Endothelial cell (in vitro differentiated cells): ENCODE results near the gene DAPP1. TPM values are rescaled to one million over a fixed set of nuclear protein-coding genes. Genes with fewer than 3 reads are reported as not detected.

ENCODE experiments used
- DNase-seq: peaks from one replicate; pipeline ENCODE4 v3.0.0; 2021; ENCODE audit warnings: low spot score
- H3K27ac Mint-ChIP-seq: one replicate; pipeline ENCODE4 v1.8.0; 2021; ENCODE audit warnings: mixed read lengths, inconsistent platforms; ENCODE audit not compliant: unreplicated experiment
- H3K27me3 Mint-ChIP-seq: one replicate; pipeline ENCODE4 v1.8.0; 2021; ENCODE audit warnings: mild to moderate bottlenecking, moderate library complexity, mixed read lengths, inconsistent platforms; ENCODE audit not compliant: unreplicated experiment
- H3K36me3 Mint-ChIP-seq: one replicate; pipeline ENCODE4 v1.8.0; 2021; ENCODE audit warnings: mild to moderate bottlenecking, low read depth, mixed read lengths, inconsistent platforms; ENCODE audit not compliant: unreplicated experiment
- H3K4me1 Mint-ChIP-seq: one replicate; pipeline ENCODE4 v1.8.0; 2021; ENCODE audit warnings: mild to moderate bottlenecking, mixed read lengths, inconsistent platforms; ENCODE audit not compliant: unreplicated experiment
- H3K4me3 Mint-ChIP-seq: one replicate; pipeline ENCODE4 v1.8.0; 2021; ENCODE audit warnings: mild to moderate bottlenecking, mixed read lengths, inconsistent platforms; ENCODE audit not compliant: unreplicated experiment
- H3K9me3 Mint-ChIP-seq: one replicate; pipeline ENCODE4 v1.8.0; 2021; ENCODE audit warnings: mixed read lengths, inconsistent platforms; ENCODE audit not compliant: unreplicated experiment
- CTCF ChIP-seq: fragments of 200-600 bp; sonication (generic); IDR thresholded peaks from one replicate; pipeline ENCODE4 v1.5.0; 2021; ENCODE audit warnings: antibody characterized with exemption; ENCODE audit not compliant: unreplicated experiment
- total RNA-seq: library from RNA; stranded (reverse); fragmentation: NEBNext Ultra II Directional; extraction: Animal tissue kit (Norgen Biotek cat#: 25700); gene quantifications from one replicate; pipeline ENCODE4 v1.2.1, GENCODE V29; 2021; ENCODE audit not compliant: unreplicated experiment

DAPP1 gene
- total RNA-seq, 1 donor from 2014 or later = not detected

- no peak for DNase-seq
- no peak overlapping the region for H3K4me3 Mint-ChIP-seq
- H3K9me3 Mint-ChIP-seq = no peaks in the 10 kb centered on the region
- no peaks in the 10 kb centered on the region for H3K4me1 Mint-ChIP-seq
- no peak overlapping the region for H3K27ac Mint-ChIP-seq
- H3K36me3 Mint-ChIP-seq = no peaks in the 10 kb centered on the region
- no peak for TF ChIP-seq CTCF
- H3K27me3 Mint-ChIP-seq = no peaks in the 10 kb centered on the region
Measured at GRCh38 chr4:99835942-99836341, 19.3 kb downstream of the DAPP1 start.

- H3K36me3 Mint-ChIP-seq = no peaks in the 10 kb centered on the region
- DNase-seq = no peak
Measured at GRCh38 chr4:99838927-99839326, 22.3 kb downstream of the DAPP1 start.

GRCh38 chr4:99841129-99841528 is 24.5 kb downstream of the DAPP1 start:
- H3K36me3 Mint-ChIP-seq = no peaks in the 10 kb centered on the region
- H3K4me3 Mint-ChIP-seq = no peak overlapping the region
- no peaks in the 10 kb centered on the region for H3K4me1 Mint-ChIP-seq
- no peaks in the 10 kb centered on the region for H3K27me3 Mint-ChIP-seq
- H3K27ac Mint-ChIP-seq = no peak overlapping the region
- TF ChIP-seq CTCF = no peak
- DNase-seq = no peak
- H3K9me3 Mint-ChIP-seq = no peaks in the 10 kb centered on the region

More at GRCh38 chr4:99838927-99839326, 22.3 kb downstream of the DAPP1 start:
- Mint-ChIP-seq H3K27me3 (no peaks in the 10 kb centered on the region), H3K9me3 (no peaks in the 10 kb centered on the region), H3K4me3 (no peak overlapping the region), H3K27ac (no peak overlapping the region), H3K4me1 (no peaks in the 10 kb centered on the region)
- no peak for TF ChIP-seq CTCF

GRCh38 chr4:99843413-99843812 is 26.8 kb downstream of the DAPP1 start:
- H3K4me3 Mint-ChIP-seq = no peak overlapping the region
- DNase-seq = no peak

GRCh38 chr4:99844048-99844447 is 27.4 kb downstream of the DAPP1 start:
- DNase-seq = no peak
- Mint-ChIP-seq H3K27me3 (no peaks in the 10 kb centered on the region), H3K4me1 (no peaks in the 10 kb centered on the region), H3K27ac (no peak overlapping the region), H3K4me3 (no peak overlapping the region), H3K9me3 (no peaks in the 10 kb centered on the region), H3K36me3 (no peaks in the 10 kb centered on the region)
- no peak for TF ChIP-seq CTCF

More at GRCh38 chr4:99843413-99843812, 26.8 kb downstream of the DAPP1 start:
- Mint-ChIP-seq H3K9me3 (no peaks in the 10 kb centered on the region), H3K27me3 (no peaks in the 10 kb centered on the region), H3K36me3 (no peaks in the 10 kb centered on the region), H3K27ac (no peak overlapping the region), H3K4me1 (no peaks in the 10 kb centered on the region)
- TF ChIP-seq CTCF = no peak
